ENCODE data around the gene SLC1A4. TPM values are rescaled to one million over a fixed set of nuclear protein-coding genes. Genes with fewer than 3 reads are reported as not detected.

The SLC1A4 gene
- total RNA-seq, 1 experiment from 2014 or later: 9.1 TPM

DNA sequence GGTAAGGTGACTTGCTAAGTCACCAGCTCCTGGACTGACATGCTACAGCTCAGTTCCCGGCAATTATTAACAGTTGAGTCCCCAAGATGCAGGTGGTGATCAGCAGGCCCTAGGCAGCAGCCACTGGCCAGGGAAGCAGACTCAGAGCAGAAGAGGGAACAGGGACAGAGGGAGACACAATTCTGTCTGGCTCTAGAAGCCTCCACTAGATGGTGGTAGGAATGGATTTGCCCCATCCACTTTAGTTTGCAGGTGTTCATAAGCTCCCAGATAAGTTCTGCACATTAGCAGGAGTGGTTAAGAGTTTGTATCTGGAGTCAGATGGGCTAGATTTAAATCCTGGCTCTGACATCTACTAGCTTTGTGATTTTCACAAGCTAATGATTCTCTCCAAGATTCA lies 25.5 kb upstream of the SLC1A4 start:
- no peaks in the 10 kb centered on the region for H3K9me3 ChIP-seq (ENCODE audit: low read length)
- no peaks in the 10 kb centered on the region for H3K79me2 ChIP-seq (ENCODE audit: low read length)
- no peaks in the 10 kb centered on the region for H3F3A ChIP-seq (ENCODE audit: low read length, unreplicated experiment)
- H3K4me3 ChIP-seq (ENCODE audit: low read length): no peak overlapping the region
- no peaks in the 10 kb centered on the region for H3K4me1 ChIP-seq (ENCODE audit: insufficient read depth, low read length)
- no peak for DNase-seq
- POLR2A ChIA-PET (ENCODE audit: unreplicated experiment): no interaction called here
- intact Hi-C loops (cut with micrococcal nuclease): no loop called here
- H3K27me3 ChIP-seq (ENCODE audit: low read length): no peaks in the 10 kb centered on the region
- H3K4me2 ChIP-seq (ENCODE audit: low read length): no peak overlapping the region
- no peak for ATAC-seq
- no peak overlapping the region for H3K27ac ChIP-seq (ENCODE audit: low read length)
- CTCF ChIA-PET: interaction anchor here (0.5 kb wide), 1 partner anchor 16 kb away, joined by 5 read pairs; no protein-coding TSS in a partner anchor
- TF ChIP-seq EZH2 (IDR thresholded peaks at IDR 0.05; ENCODE audit: low read length, unreplicated experiment) (no peak), EZH2phosphoT487 (IDR thresholded peaks at IDR 0.05; ENCODE audit: borderline replicate concordance, low read length) (no peak)
- TF ChIP-seq, protein P1, sequence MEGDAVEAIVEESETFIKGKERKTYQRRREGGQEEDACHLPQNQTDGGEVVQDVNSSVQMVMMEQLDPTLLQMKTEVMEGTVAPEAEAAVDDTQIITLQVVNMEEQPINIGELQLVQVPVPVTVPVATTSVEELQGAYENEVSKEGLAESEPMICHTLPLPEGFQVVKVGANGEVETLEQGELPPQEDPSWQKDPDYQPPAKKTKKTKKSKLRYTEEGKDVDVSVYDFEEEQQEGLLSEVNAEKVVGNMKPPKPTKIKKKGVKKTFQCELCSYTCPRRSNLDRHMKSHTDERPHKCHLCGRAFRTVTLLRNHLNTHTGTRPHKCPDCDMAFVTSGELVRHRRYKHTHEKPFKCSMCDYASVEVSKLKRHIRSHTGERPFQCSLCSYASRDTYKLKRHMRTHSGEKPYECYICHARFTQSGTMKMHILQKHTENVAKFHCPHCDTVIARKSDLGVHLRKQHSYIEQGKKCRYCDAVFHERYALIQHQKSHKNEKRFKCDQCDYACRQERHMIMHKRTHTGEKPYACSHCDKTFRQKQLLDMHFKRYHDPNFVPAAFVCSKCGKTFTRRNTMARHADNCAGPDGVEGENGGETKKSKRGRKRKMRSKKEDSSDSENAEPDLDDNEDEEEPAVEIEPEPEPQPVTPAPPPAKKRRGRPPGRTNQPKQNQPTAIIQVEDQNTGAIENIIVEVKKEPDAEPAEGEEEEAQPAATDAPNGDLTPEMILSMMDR (conservative IDR thresholded peaks at IDR 0.05; ENCODE audit: low read depth, low read length): no peak
- no peak overlapping the region for H2AFZ ChIP-seq (ENCODE audit: low read length)
- no peak overlapping the region for H3K9ac ChIP-seq (ENCODE audit: low read length)
- H3K36me3 ChIP-seq (ENCODE audit: low read depth, low read length): no peaks in the 10 kb centered on the region
- no peaks in the 10 kb centered on the region for H4K20me1 ChIP-seq (ENCODE audit: low read length)
- H3K9me2 ChIP-seq (replicated peaks; ENCODE audit: low read length): no peaks in the 10 kb centered on the region
- BruUV-seq (replicated peaks): no TSS peak

DNA sequence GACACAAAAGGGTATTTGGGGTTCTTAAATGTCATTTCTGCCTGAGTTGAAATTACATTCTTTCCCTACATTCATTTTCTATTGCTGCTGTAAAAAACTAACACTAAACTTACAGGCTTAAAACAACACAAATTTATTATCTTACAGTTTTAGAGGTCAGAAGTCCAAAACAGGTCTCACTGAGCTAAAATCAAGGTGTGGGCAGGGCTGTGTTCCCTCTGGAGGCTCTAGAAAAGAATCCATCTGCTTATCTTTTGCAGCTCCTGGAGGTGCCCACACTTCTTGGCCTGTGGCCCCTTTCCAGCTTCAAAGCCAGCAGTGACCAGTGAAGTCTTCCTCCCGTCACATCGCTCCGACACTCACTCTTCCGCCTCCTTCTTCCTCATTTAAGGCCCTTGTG lies 23.2 kb upstream of the SLC1A4 start:
- CTCF ChIA-PET: no interaction called here

DNA sequence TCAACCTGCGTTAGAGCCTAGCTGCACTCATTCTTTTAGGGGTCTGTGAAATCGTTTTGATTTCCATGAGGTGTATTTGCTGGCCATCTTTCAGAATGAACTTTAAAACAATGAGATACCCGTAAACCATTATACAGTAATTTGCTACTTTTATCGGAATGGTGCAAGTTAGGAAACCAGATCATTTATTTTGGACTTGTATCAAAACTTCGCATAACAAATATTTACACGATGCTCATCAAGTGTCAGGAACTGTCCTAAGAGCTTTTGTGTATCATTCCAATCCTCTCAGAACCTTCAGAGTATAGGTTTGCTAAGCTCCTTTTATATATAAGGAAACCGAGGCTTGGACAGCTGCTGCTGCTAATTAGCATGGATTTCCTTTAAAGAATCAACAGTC lies 22.4 kb upstream of the SLC1A4 start:
- Histone ChIP-seq H3K27ac (ENCODE audit: low read length) (no peak overlapping the region), H3K9ac (ENCODE audit: low read length) (no peak overlapping the region), H3K4me3 (ENCODE audit: low read length) (no peak overlapping the region), H3K27me3 (ENCODE audit: low read length) (no peaks in the 10 kb centered on the region), H3K36me3 (ENCODE audit: low read depth, low read length) (no peaks in the 10 kb centered on the region), H4K20me1 (ENCODE audit: low read length) (no peaks in the 10 kb centered on the region), H2AFZ (ENCODE audit: low read length) (no peak overlapping the region), H3K79me2 (ENCODE audit: low read length) (no peaks in the 10 kb centered on the region), H3K4me2 (ENCODE audit: low read length) (no peak overlapping the region), H3K9me2 (replicated peaks; ENCODE audit: low read length) (no peaks in the 10 kb centered on the region), H3F3A (ENCODE audit: low read length, unreplicated experiment) (no peaks in the 10 kb centered on the region), H3K4me1 (ENCODE audit: insufficient read depth, low read length) (no peaks in the 10 kb centered on the region), H3K9me3 (ENCODE audit: low read length) (no peaks in the 10 kb centered on the region)
- ChIA-PET CTCF (no interaction called here), POLR2A (ENCODE audit: unreplicated experiment) (no interaction called here)
- DNase-seq (no peak), ATAC-seq (no peak)
- TF ChIP-seq EZH2phosphoT487 (IDR thresholded peaks at IDR 0.05; ENCODE audit: borderline replicate concordance, low read length): no peak
- TF ChIP-seq, protein P1 (conservative IDR thresholded peaks at IDR 0.05; ENCODE audit: low read depth, low read length): no peak
- TF ChIP-seq EZH2 (IDR thresholded peaks at IDR 0.05; ENCODE audit: low read length, unreplicated experiment): no peak
- intact Hi-C loops (cut with micrococcal nuclease): no loop called here
- BruUV-seq (replicated peaks): no TSS peak

More for the DNA sequence above, 23.2 kb upstream of the SLC1A4 start:
- TF ChIP-seq, protein P1 (conservative IDR thresholded peaks at IDR 0.05; ENCODE audit: low read depth, low read length): no peak
- TF ChIP-seq EZH2phosphoT487 (IDR thresholded peaks at IDR 0.05; ENCODE audit: borderline replicate concordance, low read length) (no peak), EZH2 (IDR thresholded peaks at IDR 0.05; ENCODE audit: low read length, unreplicated experiment) (no peak)
- BruUV-seq (replicated peaks): no TSS peak
- Histone ChIP-seq H3K4me1 (ENCODE audit: insufficient read depth, low read length) (no peaks in the 10 kb centered on the region), H3K9me3 (ENCODE audit: low read length) (no peaks in the 10 kb centered on the region), H3K36me3 (ENCODE audit: low read depth, low read length) (no peaks in the 10 kb centered on the region), H3K79me2 (ENCODE audit: low read length) (no peaks in the 10 kb centered on the region), H3K9me2 (replicated peaks; ENCODE audit: low read length) (no peaks in the 10 kb centered on the region), H4K20me1 (ENCODE audit: low read length) (no peaks in the 10 kb centered on the region), H3K4me3 (ENCODE audit: low read length) (no peak overlapping the region), H3K27ac (ENCODE audit: low read length) (no peak overlapping the region), H3F3A (ENCODE audit: low read length, unreplicated experiment) (no peaks in the 10 kb centered on the region), H3K27me3 (ENCODE audit: low read length) (no peaks in the 10 kb centered on the region), H2AFZ (ENCODE audit: low read length) (no peak overlapping the region), H3K9ac (ENCODE audit: low read length) (no peak overlapping the region), H3K4me2 (ENCODE audit: low read length) (no peak overlapping the region)
- intact Hi-C loops (cut with micrococcal nuclease): no loop called here
- POLR2A ChIA-PET (ENCODE audit: unreplicated experiment): no interaction called here
- ATAC-seq (no peak), DNase-seq (no peak)
